ENCODE data around the gene DNAH11.
"Not testable (repeated sequence)": the region's sequence is repeated elsewhere in the genome, so short reads cannot be mapped to it uniquely, and the experiment has no call there.

Gene DNAH11

GRCh38 chr7:21923658-21924057, 380.8 kb downstream of the DNAH11 start:
- DNase-seq (ENCODE audit: low read depth in 1 of 2, low spot score in 1 of 2), result no peak
- Histone ChIP-seq H3K27me3 (ENCODE audit: insufficient read depth, poor library complexity, severe bottlenecking) (no peaks in the 10 kb centered on the region), H3K4me3 (replicated peaks; ENCODE audit: insufficient read depth, low read length) (no peak overlapping the region), H3K27ac (replicated peaks) (no peak overlapping the region)
- TF ChIP-seq, protein P1, sequence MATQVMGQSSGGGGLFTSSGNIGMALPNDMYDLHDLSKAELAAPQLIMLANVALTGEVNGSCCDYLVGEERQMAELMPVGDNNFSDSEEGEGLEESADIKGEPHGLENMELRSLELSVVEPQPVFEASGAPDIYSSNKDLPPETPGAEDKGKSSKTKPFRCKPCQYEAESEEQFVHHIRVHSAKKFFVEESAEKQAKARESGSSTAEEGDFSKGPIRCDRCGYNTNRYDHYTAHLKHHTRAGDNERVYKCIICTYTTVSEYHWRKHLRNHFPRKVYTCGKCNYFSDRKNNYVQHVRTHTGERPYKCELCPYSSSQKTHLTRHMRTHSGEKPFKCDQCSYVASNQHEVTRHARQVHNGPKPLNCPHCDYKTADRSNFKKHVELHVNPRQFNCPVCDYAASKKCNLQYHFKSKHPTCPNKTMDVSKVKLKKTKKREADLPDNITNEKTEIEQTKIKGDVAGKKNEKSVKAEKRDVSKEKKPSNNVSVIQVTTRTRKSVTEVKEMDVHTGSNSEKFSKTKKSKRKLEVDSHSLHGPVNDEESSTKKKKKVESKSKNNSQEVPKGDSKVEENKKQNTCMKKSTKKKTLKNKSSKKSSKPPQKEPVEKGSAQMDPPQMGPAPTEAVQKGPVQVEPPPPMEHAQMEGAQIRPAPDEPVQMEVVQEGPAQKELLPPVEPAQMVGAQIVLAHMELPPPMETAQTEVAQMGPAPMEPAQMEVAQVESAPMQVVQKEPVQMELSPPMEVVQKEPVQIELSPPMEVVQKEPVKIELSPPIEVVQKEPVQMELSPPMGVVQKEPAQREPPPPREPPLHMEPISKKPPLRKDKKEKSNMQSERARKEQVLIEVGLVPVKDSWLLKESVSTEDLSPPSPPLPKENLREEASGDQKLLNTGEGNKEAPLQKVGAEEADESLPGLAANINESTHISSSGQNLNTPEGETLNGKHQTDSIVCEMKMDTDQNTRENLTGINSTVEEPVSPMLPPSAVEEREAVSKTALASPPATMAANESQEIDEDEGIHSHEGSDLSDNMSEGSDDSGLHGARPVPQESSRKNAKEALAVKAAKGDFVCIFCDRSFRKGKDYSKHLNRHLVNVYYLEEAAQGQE (IDR thresholded peaks at IDR 0.05; ENCODE audit: insufficient replicate concordance, low read depth), result no peak
- TF ChIP-seq CTCF (IDR thresholded peaks at IDR 0.05; ENCODE audit: insufficient read depth, low read length), result no peak
- no peak for TF ChIP-seq POLR2AphosphoS5 (IDR thresholded peaks at IDR 0.05; ENCODE audit: low read depth)
- TF ChIP-seq GABPA (IDR thresholded peaks at IDR 0.05; ENCODE audit: low read depth), result no peak
- no peak for TF ChIP-seq SPI1 (IDR thresholded peaks at IDR 0.05; ENCODE audit: borderline replicate concordance, low read depth)

GRCh38 chr7:21926448-21926847, 383.6 kb downstream of the DNAH11 start:
- H3K27me3 ChIP-seq (ENCODE audit: insufficient read depth, poor library complexity, severe bottlenecking), result no peaks in the 10 kb centered on the region
- DNase-seq (ENCODE audit: low read depth in 1 of 2, low spot score in 1 of 2), result no peak
- H3K4me3 ChIP-seq (replicated peaks; ENCODE audit: insufficient read depth, low read length), result no peak overlapping the region
- TF ChIP-seq POLR2AphosphoS5 (IDR thresholded peaks at IDR 0.05; ENCODE audit: low read depth), result no peak
- TF ChIP-seq, protein P1 (IDR thresholded peaks at IDR 0.05; ENCODE audit: insufficient replicate concordance, low read depth), result no peak
- TF ChIP-seq SPI1 (IDR thresholded peaks at IDR 0.05; ENCODE audit: borderline replicate concordance, low read depth), result no peak
- no peak for TF ChIP-seq GABPA (IDR thresholded peaks at IDR 0.05; ENCODE audit: low read depth)
- TF ChIP-seq CTCF (IDR thresholded peaks at IDR 0.05; ENCODE audit: insufficient read depth, low read length), result no peak
- no peak overlapping the region for H3K27ac ChIP-seq (replicated peaks)

DNA sequence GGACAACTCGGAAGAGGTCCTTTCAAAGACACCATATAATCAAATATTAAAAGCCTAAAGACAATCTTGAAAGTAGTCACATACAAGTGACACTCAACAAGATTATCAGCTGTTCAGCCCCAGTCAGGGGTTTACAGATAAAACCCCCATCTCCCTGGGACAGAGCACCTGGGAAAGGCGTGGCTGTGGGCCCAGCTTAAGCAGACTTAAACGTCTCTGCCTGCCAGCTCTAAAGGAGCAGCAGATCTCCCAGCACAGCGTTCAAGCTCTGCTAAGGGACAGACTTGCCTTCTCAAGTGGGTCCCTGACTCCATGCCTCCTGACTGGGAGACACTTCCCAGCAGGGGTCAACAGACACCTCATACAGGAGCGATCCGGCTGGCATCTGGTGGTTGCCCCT, 384.9 kb downstream of the DNAH11 start:
- TF ChIP-seq SPI1 (IDR thresholded peaks at IDR 0.05; ENCODE audit: borderline replicate concordance, low read depth), result no peak
- DNase-seq (ENCODE audit: low read depth in 1 of 2, low spot score in 1 of 2), result no peak
- Histone ChIP-seq H3K4me3 (replicated peaks; ENCODE audit: insufficient read depth, low read length) (no peak overlapping the region), H3K27ac (replicated peaks) (no peak overlapping the region), H3K27me3 (ENCODE audit: insufficient read depth, poor library complexity, severe bottlenecking) (no peaks in the 10 kb centered on the region)

DNA sequence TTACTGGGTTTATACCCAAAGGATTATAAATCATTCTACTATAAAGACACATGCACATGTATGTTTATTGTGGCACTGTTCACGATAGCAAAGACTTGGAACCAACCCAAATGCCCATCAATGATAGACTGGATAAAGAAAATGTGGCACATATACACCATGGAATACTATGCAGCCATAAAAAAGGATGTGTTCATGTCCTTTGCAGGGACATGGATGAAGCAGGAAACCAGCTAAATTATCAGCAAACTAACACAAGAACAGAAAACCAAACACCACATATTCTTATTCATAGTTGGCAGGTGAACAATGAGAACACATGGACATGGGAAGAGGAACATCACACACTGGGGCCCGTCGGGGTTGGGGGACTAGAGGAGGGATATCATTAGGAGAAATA, 390.5 kb downstream of the DNAH11 start:
- H3K27me3 ChIP-seq (ENCODE audit: insufficient read depth, poor library complexity, severe bottlenecking); H3K27ac ChIP-seq (replicated peaks); H3K4me3 ChIP-seq (replicated peaks; ENCODE audit: insufficient read depth, low read length); DNase-seq (ENCODE audit: low read depth in 1 of 2, low spot score in 1 of 2): not testable (repeated sequence)

DNA sequence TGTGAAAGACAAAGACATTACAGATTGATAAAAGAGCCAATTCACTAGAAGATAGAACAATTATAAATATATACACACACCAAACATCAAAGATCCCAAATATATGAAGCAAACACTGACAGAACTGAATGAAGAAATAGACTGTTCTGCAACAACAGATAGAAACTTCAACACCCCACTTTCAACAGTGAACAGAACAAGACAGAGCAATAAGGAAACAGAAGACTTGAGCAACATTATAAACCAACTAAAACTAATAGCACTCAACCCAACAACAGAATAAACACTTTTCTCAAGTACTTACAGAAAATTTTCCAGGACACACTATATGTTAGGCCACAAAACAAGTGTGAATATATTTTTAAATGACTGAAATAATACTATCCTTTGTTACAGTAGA, 392.0 kb downstream of the DNAH11 start:
- peak; percentile 14 to 62 for DNase-seq (ENCODE audit: low read depth in 1 of 2, low spot score in 1 of 2)
- no peak for TF ChIP-seq SPI1 (IDR thresholded peaks at IDR 0.05; ENCODE audit: borderline replicate concordance, low read depth)
- TF ChIP-seq CTCF (IDR thresholded peaks at IDR 0.05; ENCODE audit: insufficient read depth, low read length), result no peak
- no peak for TF ChIP-seq POLR2AphosphoS5 (IDR thresholded peaks at IDR 0.05; ENCODE audit: low read depth)
- TF ChIP-seq, protein P1 (IDR thresholded peaks at IDR 0.05; ENCODE audit: insufficient replicate concordance, low read depth), result no peak
- no peak for TF ChIP-seq GABPA (IDR thresholded peaks at IDR 0.05; ENCODE audit: low read depth)
- H3K27ac ChIP-seq (replicated peaks), result peak overlapping the region; percentile 71
- no peak overlapping the region for H3K4me3 ChIP-seq (replicated peaks; ENCODE audit: insufficient read depth, low read length)
- H3K27me3 ChIP-seq (ENCODE audit: insufficient read depth, poor library complexity, severe bottlenecking), result no peaks in the 10 kb centered on the region
